Measurements from ENCODE around the gene MYO1D.

DNA sequence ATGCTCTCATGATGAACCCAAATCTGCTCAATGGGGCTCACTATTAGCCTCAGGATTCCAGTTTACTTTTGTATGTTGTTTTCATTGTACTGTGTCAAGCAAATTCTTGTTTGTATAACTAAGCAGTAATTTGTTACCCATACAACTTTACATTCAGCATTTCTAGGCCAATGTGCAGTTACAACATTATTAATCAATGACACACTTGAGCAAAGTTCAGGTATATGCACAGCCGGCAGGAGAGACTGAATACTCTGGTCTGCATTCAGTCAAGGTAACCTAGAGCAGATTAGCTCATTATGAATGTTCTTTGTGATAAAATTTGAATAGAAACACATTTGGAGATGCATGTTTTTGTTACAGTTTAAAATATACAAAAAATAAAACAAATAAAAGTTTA lies 2.2 kb upstream of the MYO1D start:
- TF ChIP-seq, protein P1, sequence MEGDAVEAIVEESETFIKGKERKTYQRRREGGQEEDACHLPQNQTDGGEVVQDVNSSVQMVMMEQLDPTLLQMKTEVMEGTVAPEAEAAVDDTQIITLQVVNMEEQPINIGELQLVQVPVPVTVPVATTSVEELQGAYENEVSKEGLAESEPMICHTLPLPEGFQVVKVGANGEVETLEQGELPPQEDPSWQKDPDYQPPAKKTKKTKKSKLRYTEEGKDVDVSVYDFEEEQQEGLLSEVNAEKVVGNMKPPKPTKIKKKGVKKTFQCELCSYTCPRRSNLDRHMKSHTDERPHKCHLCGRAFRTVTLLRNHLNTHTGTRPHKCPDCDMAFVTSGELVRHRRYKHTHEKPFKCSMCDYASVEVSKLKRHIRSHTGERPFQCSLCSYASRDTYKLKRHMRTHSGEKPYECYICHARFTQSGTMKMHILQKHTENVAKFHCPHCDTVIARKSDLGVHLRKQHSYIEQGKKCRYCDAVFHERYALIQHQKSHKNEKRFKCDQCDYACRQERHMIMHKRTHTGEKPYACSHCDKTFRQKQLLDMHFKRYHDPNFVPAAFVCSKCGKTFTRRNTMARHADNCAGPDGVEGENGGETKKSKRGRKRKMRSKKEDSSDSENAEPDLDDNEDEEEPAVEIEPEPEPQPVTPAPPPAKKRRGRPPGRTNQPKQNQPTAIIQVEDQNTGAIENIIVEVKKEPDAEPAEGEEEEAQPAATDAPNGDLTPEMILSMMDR (conservative IDR thresholded peaks at IDR 0.05; ENCODE audit: low read depth, low read length) = no peak
- no peak for TF ChIP-seq EZH2phosphoT487 (IDR thresholded peaks at IDR 0.05; ENCODE audit: borderline replicate concordance, low read length)
